GM12892 (cell line): ENCODE results near the gene SNAPIN.

Source experiments
- POLR2A ChIP-seq: IDR thresholded peaks from 2 replicates; pipeline ENCODE4 v1.6.1; 2011; ENCODE audit warnings: low read depth, low read length, control low read depth
- POLR2AphosphoS5 ChIP-seq: IDR thresholded peaks from 2 replicates; pipeline ENCODE4 v1.6.1; 2011; ENCODE audit warnings: low read depth, low read length, control low read depth
- TAF1 ChIP-seq: IDR thresholded peaks from 2 replicates; pipeline ENCODE4 v1.6.1; 2011; ENCODE audit warnings: low read depth, mild to moderate bottlenecking, control low read depth, low read length, borderline replicate concordance

DNA sequence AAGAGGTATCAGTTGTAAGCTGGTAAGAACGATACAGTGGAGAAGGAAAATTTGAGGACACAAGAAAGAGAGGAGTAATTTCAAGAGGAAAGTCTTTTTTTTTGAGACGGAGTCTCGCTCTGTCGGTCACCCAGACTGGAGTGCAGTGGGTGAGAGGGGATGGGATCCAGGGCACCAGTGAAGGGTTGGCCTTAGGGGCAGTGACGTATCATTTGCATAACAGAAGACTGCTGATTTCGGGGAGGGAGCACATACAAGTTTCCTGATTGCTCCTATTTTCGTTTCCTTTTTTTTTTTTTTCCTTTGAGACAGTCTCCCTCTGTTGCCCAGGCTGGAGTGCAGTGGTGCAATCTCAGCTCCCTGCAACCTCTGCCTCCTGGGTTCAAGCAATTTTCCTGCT is 35.4 kb upstream of the SNAPIN start:
- TF ChIP-seq POLR2A = no peak
- no peak for TF ChIP-seq POLR2AphosphoS5
- no peak for TF ChIP-seq TAF1
